SJSA1 (cell line): ENCODE measurements around the gene TANGO2. TPM values are rescaled to one million over a fixed set of nuclear protein-coding genes. Genes with fewer than 3 reads are reported as not detected.

Experiments used
- DNase-seq, 2 experiments: peaks; one replicate each; pipeline ENCODE4 v3.0.0-alpha.2; 2015 to 2020; ENCODE audit warnings: low spot score in 2 of 2, low read depth in 1 of 2
- H3K27ac ChIP-seq: fragments of 250-450 bp; sonication (Bioruptor Pico); 2 replicates; pipeline ENCODE4 v1.5.1; 2020; ENCODE audit warnings: mild to moderate bottlenecking, moderate library complexity
- H3K27me3 ChIP-seq: fragments of 250-450 bp; sonication (Bioruptor Pico); replicated peaks from 2 replicates; pipeline ENCODE4 v1.5.1; 2020; ENCODE audit warnings: mild to moderate bottlenecking, moderate library complexity
- H3K36me3 ChIP-seq: fragments of 250-450 bp; sonication (Bioruptor Pico); 2 replicates; pipeline ENCODE4 v1.5.1; 2020; ENCODE audit warnings: mild to moderate bottlenecking
- H3K4me1 ChIP-seq: fragments of 250-450 bp; sonication (Bioruptor Pico); replicated peaks from 2 replicates; pipeline ENCODE4 v1.6.1; 2021; ENCODE audit warnings: mild to moderate bottlenecking
- H3K4me3 ChIP-seq: fragments of 250-450 bp; sonication (Bioruptor Pico); 2 replicates; pipeline ENCODE4 v1.5.1; 2020; ENCODE audit warnings: mild to moderate bottlenecking
- H3K9me3 ChIP-seq: fragments of 250-450 bp; sonication (Bioruptor Pico); replicated peaks from 2 replicates; pipeline ENCODE4 v1.5.1; 2020; ENCODE audit warnings: mild to moderate bottlenecking
- total RNA-seq: library from RNA; depleted of rRNA; stranded (reverse); fragments of >200 nt; shearing (Covaris generic); gene quantifications from 2 replicates; pipeline ENCODE4 v1.2.3, GENCODE V29; 2014

Gene TANGO2
- total RNA-seq, 1 experiment from 2014 or later, result 36.9 TPM

DNA sequence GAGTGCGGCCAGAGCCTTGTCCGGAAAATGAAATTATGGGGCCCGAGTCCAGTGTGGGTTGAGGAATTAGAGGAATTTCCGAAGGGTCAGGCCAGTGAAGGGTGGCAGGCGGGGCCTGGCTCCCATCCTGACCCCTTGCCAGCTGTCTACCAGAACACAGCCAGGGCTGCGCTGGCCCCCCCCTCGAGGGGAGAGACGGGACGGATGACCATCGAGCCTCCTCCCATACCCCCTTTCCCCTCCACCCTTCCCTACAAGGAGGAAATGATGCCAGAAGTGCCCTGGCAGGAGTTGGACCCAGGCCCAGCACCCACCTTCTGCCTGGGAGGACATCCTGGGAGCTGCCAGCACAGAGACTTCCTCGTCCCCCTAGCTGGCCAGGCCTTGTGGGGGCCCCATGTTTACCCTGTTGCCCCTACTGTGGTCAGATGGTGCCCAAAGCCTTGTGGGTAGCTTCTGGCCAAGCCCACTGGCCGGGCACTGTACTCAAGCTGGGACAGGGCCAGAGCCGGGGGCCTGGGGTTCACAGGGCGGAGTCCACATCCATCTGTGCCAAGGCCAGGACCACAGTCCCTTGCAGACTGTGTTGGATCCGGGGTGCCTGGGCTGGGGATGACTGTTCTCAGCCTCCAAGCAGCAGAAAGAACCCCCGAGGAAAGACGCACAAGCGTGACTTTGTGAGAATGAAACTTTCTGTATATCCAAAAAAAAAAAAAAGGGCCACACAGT, 25.1 kb upstream of the TANGO2 start:
- Histone ChIP-seq H3K27ac (no peak overlapping the region), H3K27me3 (no peaks in the 10 kb centered on the region), H3K4me1 (peaks cover 8% of the 10 kb centered on the region), H3K9me3 (no peaks in the 10 kb centered on the region), H3K36me3 (no peaks in the 10 kb centered on the region), H3K4me3 (no peak overlapping the region)
- no peak for DNase-seq

DNA sequence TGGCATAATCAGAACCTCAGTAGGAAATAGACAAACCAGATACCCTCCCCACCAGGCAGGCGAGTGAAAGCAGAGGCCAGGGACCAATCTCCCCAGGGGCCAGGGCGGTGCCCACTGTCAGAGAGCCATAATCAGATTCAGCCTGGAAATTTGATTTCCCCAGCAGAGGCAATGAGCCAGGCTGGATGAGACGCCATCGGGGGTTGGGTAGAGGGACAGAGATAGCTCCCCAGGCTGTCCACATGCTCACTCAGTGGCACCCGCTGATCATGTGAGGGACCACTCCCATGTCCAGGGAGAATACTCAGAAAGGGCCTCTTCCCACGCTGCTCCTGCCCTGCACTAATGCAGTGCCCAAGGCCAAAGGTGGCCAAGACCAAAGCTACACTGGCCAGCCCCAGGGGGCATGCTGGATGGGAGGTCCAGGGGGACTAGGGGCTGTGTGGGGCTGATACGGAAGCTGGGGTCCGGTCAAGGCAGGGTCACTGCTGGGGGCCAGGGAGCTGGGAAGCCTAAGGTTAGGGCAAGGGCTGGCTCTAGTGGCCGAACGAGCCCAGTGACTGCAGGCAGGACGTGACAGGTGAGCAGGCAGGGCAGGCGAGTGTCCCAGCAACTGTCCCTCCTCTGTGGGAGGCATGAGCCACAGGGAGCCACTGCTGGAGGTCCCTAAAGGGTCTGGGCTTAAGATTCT, 24.1 kb upstream of the TANGO2 start:
- no peak for DNase-seq
- Histone ChIP-seq H3K4me3 (no peak overlapping the region), H3K36me3 (no peaks in the 10 kb centered on the region), H3K27ac (no peak overlapping the region), H3K9me3 (no peaks in the 10 kb centered on the region), H3K27me3 (no peaks in the 10 kb centered on the region), H3K4me1 (peaks cover under 1% of the 10 kb centered on the region)

DNA sequence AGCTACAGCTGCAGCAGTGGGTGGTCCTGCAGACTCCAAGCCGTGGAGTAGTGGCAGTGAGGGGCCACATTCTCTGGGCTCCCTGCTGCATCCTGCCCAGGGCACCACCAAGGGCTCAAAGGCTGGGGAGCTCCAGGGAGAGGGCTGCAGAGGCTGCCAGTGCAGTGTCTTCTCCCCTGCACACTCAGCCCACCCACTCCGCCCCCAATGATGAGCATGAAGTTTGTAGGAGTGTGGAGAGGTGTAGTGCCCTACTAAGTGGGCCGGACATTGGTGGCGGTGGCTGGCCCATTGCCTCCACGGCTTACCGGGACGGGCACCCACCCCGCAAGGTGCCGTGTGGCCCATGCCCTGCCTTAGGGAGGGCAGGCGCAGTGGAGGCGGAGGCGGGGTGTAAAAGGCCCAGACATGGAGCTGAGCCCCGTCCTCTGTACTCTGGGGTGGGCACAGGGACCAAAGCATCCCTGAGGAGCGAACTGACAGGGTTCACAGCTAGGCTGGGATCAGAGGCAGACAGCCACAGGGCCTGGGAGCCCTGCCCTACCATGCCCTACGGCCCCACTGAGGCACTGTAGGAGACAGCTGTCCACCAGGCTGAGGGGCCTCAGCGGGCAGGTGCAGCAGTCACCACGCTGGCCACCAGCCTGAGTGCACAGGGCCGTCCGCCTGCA, 23.2 kb upstream of the TANGO2 start:
- H3K4me3 ChIP-seq, result no peak overlapping the region
- H3K27me3 ChIP-seq, result no peaks in the 10 kb centered on the region
- no peaks in the 10 kb centered on the region for H3K9me3 ChIP-seq
- no peaks in the 10 kb centered on the region for H3K4me1 ChIP-seq
- DNase-seq, result no peak
- H3K27ac ChIP-seq, result no peak overlapping the region
- H3K36me3 ChIP-seq, result no peaks in the 10 kb centered on the region

DNA sequence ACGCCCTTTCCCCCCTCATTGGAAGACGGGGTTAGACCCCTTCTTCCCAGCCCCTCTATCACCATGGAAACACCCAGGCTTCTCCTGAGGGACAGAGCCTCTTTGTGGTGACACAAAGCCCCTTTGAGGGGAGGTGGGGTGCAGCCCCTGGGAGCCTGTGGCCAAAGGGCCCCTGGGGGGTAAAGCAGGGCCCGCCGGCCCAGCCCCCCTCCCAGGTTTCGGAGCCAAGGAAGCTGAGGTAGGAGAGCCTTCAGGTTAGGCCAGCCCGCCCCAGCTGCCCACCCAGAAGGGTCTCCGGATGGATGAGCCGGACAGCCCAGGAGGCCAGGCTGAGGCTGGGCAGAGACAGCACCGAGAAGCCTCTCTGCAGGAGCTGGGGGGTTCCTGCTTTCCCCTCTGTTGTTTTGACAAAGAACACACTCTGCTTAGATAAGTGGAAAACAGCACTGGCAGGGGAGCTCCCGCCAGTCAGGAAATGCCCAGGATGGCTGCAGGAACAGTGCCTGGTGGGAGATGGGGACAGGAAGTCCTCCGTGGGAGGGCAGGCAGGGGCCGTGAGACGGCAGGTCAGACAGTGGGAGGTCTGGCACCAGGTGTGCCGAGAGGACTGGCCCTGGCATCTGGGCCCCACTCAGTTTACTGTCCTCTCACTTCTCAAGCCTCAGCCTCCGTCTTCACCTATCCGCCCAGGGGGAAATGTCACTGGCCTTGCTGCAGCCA, 22.5 kb upstream of the TANGO2 start:
- no peaks in the 10 kb centered on the region for H3K9me3 ChIP-seq
- H3K27ac ChIP-seq, result no peak overlapping the region
- no peak overlapping the region for H3K4me3 ChIP-seq
- no peak for DNase-seq
- no peaks in the 10 kb centered on the region for H3K27me3 ChIP-seq
- no peaks in the 10 kb centered on the region for H3K36me3 ChIP-seq
- no peaks in the 10 kb centered on the region for H3K4me1 ChIP-seq

DNA sequence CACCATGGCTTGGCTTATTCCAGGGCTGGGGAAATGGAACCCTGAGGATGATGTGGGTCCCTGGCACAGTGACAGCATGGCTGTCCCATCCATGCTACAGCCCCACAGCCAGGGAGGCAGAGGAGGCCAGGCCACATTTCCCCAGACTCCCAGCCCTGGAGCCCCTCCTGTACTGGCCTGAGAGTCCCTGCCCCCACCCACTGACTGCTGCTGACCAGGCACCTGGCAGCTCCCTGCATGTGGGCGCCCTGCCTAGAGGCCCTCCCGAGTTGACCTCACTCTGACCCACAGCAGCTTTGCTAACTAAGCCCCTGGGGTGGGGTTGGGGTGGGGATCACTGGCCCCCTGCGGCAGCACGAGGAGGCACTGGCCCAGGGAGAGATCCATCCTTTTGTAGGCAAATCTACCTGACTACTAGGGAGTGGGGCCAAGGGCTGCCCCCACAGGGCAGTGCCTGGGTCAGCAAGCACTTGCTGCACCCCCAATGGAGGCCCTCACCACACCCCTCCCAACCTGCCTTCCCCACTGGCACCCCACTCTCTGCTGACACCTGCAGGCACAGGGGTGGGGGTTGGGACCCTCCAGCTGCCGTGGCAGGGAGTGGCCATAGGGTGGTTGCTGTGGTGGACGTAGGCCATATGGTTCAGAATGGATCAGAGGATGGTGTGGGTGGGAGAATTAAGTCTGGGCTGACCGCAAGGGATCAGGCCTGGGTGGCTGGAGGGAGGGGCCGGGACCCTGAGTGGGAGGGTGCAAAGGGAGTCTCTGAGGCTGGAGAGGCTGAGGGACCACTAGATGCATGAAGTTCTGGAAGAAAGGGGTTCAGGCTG, 21.7 kb upstream of the TANGO2 start:
- Histone ChIP-seq H3K4me3 (no peak overlapping the region), H3K9me3 (no peaks in the 10 kb centered on the region), H3K4me1 (no peaks in the 10 kb centered on the region), H3K27me3 (no peaks in the 10 kb centered on the region), H3K36me3 (no peaks in the 10 kb centered on the region), H3K27ac (no peak overlapping the region)
- DNase-seq, result no peak

DNA sequence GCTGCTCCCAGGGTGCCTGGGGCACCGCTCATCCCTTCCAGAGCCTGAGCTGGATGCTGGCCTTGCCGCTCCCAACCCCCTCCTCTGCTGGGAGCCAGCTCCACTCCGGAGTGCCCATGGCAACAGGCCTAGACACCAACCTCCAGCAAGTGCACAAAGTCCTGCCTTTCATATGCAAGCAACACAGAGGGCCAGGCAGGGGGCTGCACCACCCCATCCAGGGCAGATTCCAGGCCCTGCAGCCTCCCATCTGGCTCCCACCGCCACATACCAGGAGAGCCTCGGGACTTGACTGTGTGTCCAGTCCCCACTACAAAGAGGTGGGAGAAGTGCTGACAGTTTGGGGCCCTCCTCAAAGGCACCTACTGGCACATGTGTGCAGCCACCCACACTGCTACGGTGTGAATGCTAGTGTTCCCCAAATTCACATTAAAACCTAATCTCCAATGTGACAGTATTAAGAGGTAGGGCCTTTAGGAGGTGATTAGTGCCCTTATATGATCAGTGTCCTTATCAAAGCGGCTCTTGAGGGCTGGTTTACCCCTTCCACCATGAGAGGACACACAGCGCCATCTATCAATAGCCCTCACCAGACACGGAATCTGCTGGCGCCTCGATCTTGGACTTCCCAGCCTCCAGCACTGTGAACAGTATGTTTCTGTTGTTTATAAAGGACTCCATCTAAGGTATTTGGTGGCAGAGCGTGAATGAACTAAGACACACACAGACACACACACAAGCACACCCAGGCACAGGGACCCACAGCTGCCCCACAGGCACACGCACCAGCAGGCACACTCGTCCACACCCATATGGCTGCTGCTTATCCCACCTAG, 20.4 kb upstream of the TANGO2 start:
- no peak overlapping the region for H3K4me3 ChIP-seq
- no peak for DNase-seq
- no peaks in the 10 kb centered on the region for H3K36me3 ChIP-seq
- no peak overlapping the region for H3K27ac ChIP-seq
- no peaks in the 10 kb centered on the region for H3K9me3 ChIP-seq
- H3K27me3 ChIP-seq, result no peaks in the 10 kb centered on the region
- H3K4me1 ChIP-seq, result no peaks in the 10 kb centered on the region

DNA sequence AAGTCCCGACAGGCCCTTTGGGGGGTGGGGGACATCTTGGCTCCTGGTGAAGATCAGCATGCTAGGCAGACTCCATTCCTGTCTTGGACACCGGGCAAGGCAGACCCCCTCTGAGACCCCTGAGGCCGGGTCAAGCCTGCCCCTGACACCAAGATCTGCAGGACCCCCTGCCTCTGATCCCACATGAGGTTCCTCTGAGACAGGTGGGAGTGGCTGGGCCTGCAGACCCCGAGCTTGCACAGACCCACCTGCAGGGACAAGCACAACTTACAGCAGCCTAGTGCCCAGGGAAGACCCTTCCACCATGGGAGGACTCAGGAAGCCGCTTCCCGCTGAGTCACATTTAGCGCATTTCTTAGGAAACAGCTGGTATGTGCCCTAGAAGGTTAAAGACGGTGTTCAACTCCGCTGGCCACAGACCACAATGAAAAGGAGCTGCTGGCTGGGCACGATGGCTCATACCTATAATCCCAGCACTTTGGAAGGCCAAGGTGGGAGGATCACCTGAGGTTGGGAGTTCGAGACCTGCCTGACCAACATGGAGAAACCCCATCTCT, 19.8 kb upstream of the TANGO2 start:
- Histone ChIP-seq H3K27me3 (no peaks in the 10 kb centered on the region; the same call in 1 of the 2 replicates), H3K4me1 (no peaks in the 10 kb centered on the region), H3K36me3 (no peaks in the 10 kb centered on the region), H3K4me3 (no peak overlapping the region), H3K27ac (no peak overlapping the region), H3K9me3 (no peaks in the 10 kb centered on the region)
- no peak for DNase-seq

DNA sequence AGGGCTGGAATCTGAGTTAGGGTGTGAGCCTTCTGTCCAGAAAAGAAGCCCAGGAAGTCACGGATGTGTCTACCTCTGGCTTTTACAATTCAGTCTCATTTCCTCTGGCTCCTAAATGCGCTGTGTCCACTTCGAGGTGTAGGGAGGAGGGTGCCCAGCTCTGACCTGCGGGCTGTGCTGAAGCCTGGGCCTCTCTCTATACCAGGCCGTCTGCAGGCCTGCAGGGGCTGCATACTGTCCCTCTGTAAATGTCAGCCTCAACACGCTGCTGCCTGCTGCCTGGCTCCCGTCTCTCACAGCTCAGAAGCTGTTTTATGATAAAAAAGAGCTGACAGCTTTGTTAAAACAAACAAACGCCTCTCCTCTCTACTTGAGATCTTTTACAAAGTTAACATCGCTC, 18.8 kb upstream of the TANGO2 start:
- Histone ChIP-seq H3K4me3 (no peak overlapping the region), H3K27ac (no peak overlapping the region), H3K9me3 (no peaks in the 10 kb centered on the region), H3K27me3 (no peaks in the 10 kb centered on the region; the same call in 1 of the 2 replicates), H3K36me3 (no peaks in the 10 kb centered on the region), H3K4me1 (no peaks in the 10 kb centered on the region)
- no peak for DNase-seq

DNA sequence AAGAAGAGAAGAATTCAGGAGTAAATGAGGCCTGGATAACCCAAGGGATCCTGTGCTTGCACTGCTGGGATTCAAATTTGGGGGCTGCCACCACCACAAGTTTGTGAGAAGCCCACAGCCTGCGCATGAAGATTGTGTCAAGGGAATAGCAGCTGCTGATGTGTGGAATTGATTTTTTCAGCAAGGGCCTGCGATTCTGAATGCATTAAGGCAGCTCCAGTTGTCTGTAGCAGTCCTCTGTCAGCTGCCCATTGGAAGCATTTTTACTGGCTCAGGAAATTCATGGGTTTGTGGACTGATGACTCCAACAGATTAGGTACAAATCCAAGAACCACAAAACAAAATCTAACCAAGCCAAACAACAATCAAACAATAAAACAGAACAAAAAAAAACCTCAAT, 18.3 kb upstream of the TANGO2 start:
- no peak overlapping the region for H3K4me3 ChIP-seq
- no peak for DNase-seq
- no peaks in the 10 kb centered on the region for H3K36me3 ChIP-seq
- no peaks in the 10 kb centered on the region; the same call in 1 of the 2 replicates for H3K27me3 ChIP-seq
- H3K4me1 ChIP-seq, result no peaks in the 10 kb centered on the region
- no peak overlapping the region for H3K27ac ChIP-seq
- no peaks in the 10 kb centered on the region for H3K9me3 ChIP-seq

DNA sequence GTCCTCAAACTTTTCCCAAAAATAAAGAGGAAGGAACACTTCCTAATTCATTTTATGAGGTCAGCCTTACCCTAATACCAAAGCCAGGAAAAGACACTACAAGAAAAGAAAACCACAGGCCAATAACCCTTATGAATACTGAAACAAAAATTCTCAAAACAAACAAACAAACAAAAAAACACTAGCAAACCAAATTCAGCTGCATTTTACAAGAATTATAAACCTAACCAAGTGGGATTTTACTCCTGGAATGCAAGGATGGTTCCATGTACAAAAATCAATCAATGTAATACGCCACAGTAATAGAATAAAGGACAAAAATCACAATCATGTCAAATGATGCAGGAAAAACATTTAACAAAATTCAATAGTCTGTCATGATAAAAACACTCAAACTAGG, 17.6 kb upstream of the TANGO2 start:
- Histone ChIP-seq H3K4me3 (no peak overlapping the region), H3K27me3 (no peaks in the 10 kb centered on the region; the same call in 1 of the 2 replicates), H3K9me3 (no peaks in the 10 kb centered on the region), H3K4me1 (no peaks in the 10 kb centered on the region), H3K36me3 (no peaks in the 10 kb centered on the region), H3K27ac (no peak overlapping the region)
- no peak for DNase-seq

DNA sequence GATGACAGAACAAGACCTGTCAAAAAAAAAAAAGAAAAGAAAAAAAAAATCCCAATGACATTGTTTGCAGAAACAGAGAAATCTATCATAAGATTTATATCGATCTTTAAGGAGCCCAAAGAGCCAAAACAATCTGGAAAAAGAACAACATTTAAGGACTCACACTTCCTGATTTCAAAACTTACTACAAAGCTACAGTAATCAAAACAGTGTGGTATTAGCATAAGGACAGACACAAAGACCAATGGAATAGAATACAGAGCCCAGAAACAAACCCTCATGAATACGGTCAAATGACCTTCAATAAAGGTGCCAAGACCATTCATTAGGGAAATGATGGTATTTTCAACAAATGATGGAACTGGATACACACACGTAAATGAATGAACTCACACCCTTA, 16.4 kb upstream of the TANGO2 start:
- DNase-seq, result no peak
- Histone ChIP-seq H3K9me3 (no peaks in the 10 kb centered on the region), H3K4me1 (no peaks in the 10 kb centered on the region), H3K27ac (no peak overlapping the region), H3K36me3 (no peaks in the 10 kb centered on the region), H3K27me3 (no peaks in the 10 kb centered on the region; the same call in 1 of the 2 replicates), H3K4me3 (no peak overlapping the region)

DNA sequence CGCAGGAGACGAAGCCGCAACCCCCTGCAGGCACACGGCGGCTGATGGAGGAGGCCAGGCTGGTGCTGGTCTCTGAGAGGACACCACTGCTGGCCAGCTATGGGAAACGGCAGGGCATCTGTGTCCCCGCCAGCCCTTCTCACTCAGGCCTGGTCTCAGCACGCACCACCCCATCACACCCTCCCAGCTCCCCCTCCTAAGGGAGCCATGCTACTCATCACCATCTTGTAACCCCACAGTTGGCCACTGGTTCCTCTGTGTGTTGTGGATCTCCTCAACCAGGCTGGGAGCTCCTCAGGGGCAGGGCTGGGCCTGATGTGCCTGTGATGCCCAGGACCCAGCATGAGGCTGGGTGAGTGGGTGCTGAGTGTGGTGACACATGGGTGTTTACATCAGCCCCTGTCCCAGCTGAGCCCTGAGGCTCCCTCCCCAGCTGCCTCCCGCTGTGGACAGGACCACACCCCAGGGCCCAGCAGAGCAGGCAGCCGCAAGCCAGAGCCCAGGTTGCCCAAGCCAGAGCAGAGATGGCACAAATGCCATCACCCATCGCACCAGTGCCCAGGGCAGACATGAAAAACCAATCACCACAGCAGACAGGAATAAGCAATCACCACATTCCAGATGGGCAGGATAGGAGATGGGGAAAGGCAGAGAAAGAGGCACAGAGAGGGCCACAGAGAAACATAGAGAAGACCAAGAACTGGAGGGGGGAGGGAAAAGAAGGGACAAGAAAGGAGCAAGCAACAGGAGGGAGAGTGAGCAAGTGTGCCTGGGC, 12.5 kb upstream of the TANGO2 start:
- Histone ChIP-seq H3K27me3 (no peaks in the 10 kb centered on the region; the same call in 1 of the 2 replicates), H3K4me1 (no peaks in the 10 kb centered on the region), H3K4me3 (no peak overlapping the region), H3K9me3 (no peaks in the 10 kb centered on the region), H3K27ac (no peak overlapping the region), H3K36me3 (no peaks in the 10 kb centered on the region)
- no peak for DNase-seq
